PFSK-1 (cell line): ENCODE measurements around the gene SLC9A3.

ENCODE experiments used
- POLR2AphosphoS5 ChIP-seq: IDR thresholded peaks from 2 replicates; pipeline ENCODE4 v1.6.1; 2012; ENCODE audit warnings: low read depth, mild to moderate bottlenecking, control low read depth, low read length, moderate library complexity
- TAF1 ChIP-seq: IDR thresholded peaks from 2 replicates; pipeline ENCODE4 v1.6.1; 2012; ENCODE audit warnings: low read length, control low read depth, borderline replicate concordance; ENCODE audit not compliant: insufficient read depth

DNA sequence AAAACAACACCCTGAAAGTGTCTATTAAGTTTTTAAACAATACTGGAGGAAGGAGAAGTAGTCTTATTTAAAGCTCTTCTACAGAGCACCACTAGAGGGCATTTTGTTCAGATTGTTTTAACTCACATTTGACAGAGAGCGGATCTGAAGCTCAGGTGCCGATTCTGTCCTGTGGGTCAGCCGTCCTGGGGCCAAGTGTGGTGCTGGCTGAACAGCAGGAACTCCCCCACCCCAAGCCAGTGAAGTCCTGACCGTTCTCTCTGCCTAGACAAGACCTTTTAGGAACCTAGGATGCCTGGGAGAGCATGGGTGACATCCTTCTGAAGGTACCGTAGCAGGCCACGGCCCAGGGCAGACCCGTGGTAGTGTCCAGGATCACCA, 77.4 kb downstream of the SLC9A3 start:
- no peak for TF ChIP-seq TAF1
- TF ChIP-seq POLR2AphosphoS5: no peak
